GM18511 (cell line): Measurements from ENCODE around the gene FAM89B.
"Not testable (repeated sequence)": the region's sequence is repeated elsewhere in the genome, so short reads cannot be mapped to it uniquely, and the experiment has no call there.

Source experiments
- ATAC-seq: cut with Tn5 transposase; IDR thresholded peaks from one replicate; pipeline ENCODE4 v1.9.1; 2021; ENCODE audit warnings: mild to moderate bottlenecking, moderate library complexity; ENCODE audit not compliant: unreplicated experiment

The FAM89B gene

GRCh38 chr11:65572356-65573051, at the start of gene FAM89B:
TSS of gene FAM89B (plus strand) at chr11:65572538. CDS start at chr11:65572670, 132 bp downstream.
- ATAC-seq, result no peak

- not testable (repeated sequence) for ATAC-seq
Observed at GRCh38 chr11:65522718-65523630, 49.4 kb upstream of the FAM89B start.

- not testable (repeated sequence) for ATAC-seq
Observed at GRCh38 chr11:65523631-65523968, 48.7 kb upstream of the FAM89B start.

- no peak for ATAC-seq
Observed at GRCh38 chr11:65524014-65524740, 48.2 kb upstream of the FAM89B start.

- peak; percentile 66 for ATAC-seq
Observed at GRCh38 chr11:65524741-65525545, 47.4 kb upstream of the FAM89B start, which contains the start of gene SCYL1. TSS of gene SCYL1 (plus strand) at chr11:65525083. CDS start at chr11:65525154, 71 bp downstream.

- ATAC-seq, result no peak
Observed at GRCh38 chr11:65525546-65526480, 46.5 kb upstream of the FAM89B start.

GRCh38 chr11:65526744-65527143, 45.6 kb upstream of the FAM89B start:
- ATAC-seq, result no peak

- no peak for ATAC-seq
Observed at GRCh38 chr11:65528819-65529350, 43.5 kb upstream of the FAM89B start.

- no peak for ATAC-seq
Observed at GRCh38 chr11:65529475-65530156, 42.7 kb upstream of the FAM89B start.

GRCh38 chr11:65530157-65530496, 42.2 kb upstream of the FAM89B start:
- ATAC-seq, result no peak

GRCh38 chr11:65532388-65533064, 39.8 kb upstream of the FAM89B start:
- ATAC-seq, result no peak

- ATAC-seq, result no peak
Observed at GRCh38 chr11:65535102-65535501, 37.2 kb upstream of the FAM89B start.

GRCh38 chr11:65536412-65537295, 35.7 kb upstream of the FAM89B start:
- no peak for ATAC-seq

- no peak for ATAC-seq
Observed at GRCh38 chr11:65537296-65537597, 35.1 kb upstream of the FAM89B start.

GRCh38 chr11:65537620-65538231, 34.6 kb upstream of the FAM89B start:
- ATAC-seq, result no peak

GRCh38 chr11:65538232-65538914, 34.0 kb upstream of the FAM89B start:
- ATAC-seq, result no peak
